Gastroesophageal sphincter (tissue), 4 donors: Measurements from ENCODE around the gene BABAM2. TPM values are rescaled to one million over a fixed set of nuclear protein-coding genes. Genes with fewer than 3 reads are reported as not detected.
"Not testable (repeated sequence)": the region's sequence is repeated elsewhere in the genome, so short reads cannot be mapped to it uniquely, and the experiment has no call there.

Experiments
- ATAC-seq: fragments of 150-250 bp; one replicate; pipeline ENCODE4 v1.9.1; 2016; ENCODE audit warnings: mild to moderate bottlenecking, moderate library complexity
- H3K27ac ChIP-seq, 4 donors: fragments of 200-600 bp; sonication (generic) in 3 of 4; 1 replicate in 3 of 4; 2 replicates in 1 of 4; pipeline ENCODE4 v1.5.1; 2016 to 2019
- H3K27me3 ChIP-seq: fragments of 200-600 bp; sonication (generic); one replicate; pipeline ENCODE4 v1.5.1; 2019
- H3K36me3 ChIP-seq, 2 donors: fragments of 200-600 bp; sonication (generic); one replicate each; pipeline ENCODE4 v1.5.1; 2019; ENCODE audit warnings: control low read depth in 1 of 2
- H3K4me1 ChIP-seq, 3 donors: fragments of 200-600 bp; sonication (generic); 1 replicate in 2 of 3; 2 replicates in 1 of 3; pipeline ENCODE4 v1.5.1; 2016 to 2019; ENCODE audit warnings: control low read depth in 2 of 3
- H3K4me3 ChIP-seq, 2 donors: fragments of 200-600 bp; sonication (generic); one replicate each; pipeline ENCODE4 v1.5.1; 2019; ENCODE audit warnings: mild to moderate bottlenecking in 1 of 2, moderate library complexity in 1 of 2
- H3K9me3 ChIP-seq, 3 donors: fragments of 200-600 bp; sonication (generic); one replicate each; pipeline ENCODE4 v1.5.1; 2017 to 2019; ENCODE audit warnings: control low read depth in 2 of 3
- CTCF ChIP-seq, 4 experiments: fragments of 200-600 bp in 2 of 4; fragments of 450-650 bp in 2 of 4; sonication (generic) in 1 of 4; IDR thresholded peaks; one replicate each; pipeline ENCODE4 v1.5.1; 2017 to 2019; ENCODE audit warnings: antibody characterized with exemption in 4 of 4, mild to moderate bottlenecking in 2 of 4, moderate library complexity in 2 of 4
- EP300 ChIP-seq: sonication (generic); formaldehyde crosslinking; IDR thresholded peaks from one replicate; pipeline ENCODE4 v1.6.1; 2017; ENCODE audit warnings: antibody characterized with exemption, mild to moderate bottlenecking
- POLR2A ChIP-seq, 2 donors: fragments of 450-650 bp; IDR thresholded peaks; one replicate each; pipeline ENCODE4 v1.6.1; 2017; ENCODE audit warnings: antibody characterized with exemption in 2 of 2, mild to moderate bottlenecking in 2 of 2, moderate library complexity in 1 of 2
- POLR2AphosphoS5 ChIP-seq: sonication (generic); formaldehyde crosslinking; IDR thresholded peaks from one replicate; pipeline ENCODE4 v1.6.1; 2017; ENCODE audit warnings: antibody characterized with exemption
- WGBS, 2 donors: methylation state at CpG; one replicate each; pipeline ENCODE4 v1.1.5; 2018; ENCODE audit warnings: low coverage in 1 of 2; 5-methylcytosine and 5-hydroxymethylcytosine counted together
- total RNA-seq, 4 donors: library from RNA; depleted of rRNA; stranded (reverse); fragments of >200 nt; gene quantifications; one replicate each; pipeline ENCODE4 v1.1.0, GENCODE V29; 2016

BABAM2 gene
- total RNA-seq, 4 donors from 2014 or later, result 28.5 to 43.6 (median 37.4) TPM

DNA sequence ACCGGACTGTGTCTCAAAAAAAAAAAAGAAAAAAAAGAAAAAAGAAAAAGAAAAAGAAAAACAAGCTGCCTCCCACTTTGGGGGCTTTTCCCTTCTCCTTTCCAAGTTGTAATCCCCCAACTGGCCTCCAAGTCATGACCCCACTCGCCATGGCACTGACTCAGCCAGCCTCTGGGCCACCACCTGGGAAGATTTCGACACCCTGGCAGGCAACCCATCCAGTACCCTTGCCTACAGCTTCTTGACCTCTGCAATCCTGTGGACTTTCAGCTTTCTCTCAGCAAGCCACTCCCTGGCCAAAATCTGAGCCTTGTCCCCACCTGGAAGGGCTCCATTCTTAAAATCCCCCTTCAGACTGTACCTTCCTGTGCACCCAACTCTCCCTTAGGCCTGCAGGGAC, 479.8 kb downstream of the BABAM2 start:
- no peaks in the 10 kb centered on the region for H3K27me3 ChIP-seq
- H3K4me1 ChIP-seq, result no peaks in the 10 kb centered on the region
- no peaks in the 10 kb centered on the region for H3K36me3 ChIP-seq
- no peak overlapping the region for H3K27ac ChIP-seq
- no peak for TF ChIP-seq POLR2AphosphoS5
- TF ChIP-seq CTCF (IDR thresholded peaks at IDR 0.05), result no peak
- TF ChIP-seq EP300, result no peak
- TF ChIP-seq POLR2A (IDR thresholded peaks at IDR 0.05), result no peak
- no peak overlapping the region for H3K4me3 ChIP-seq
- ATAC-seq, result no peak
- H3K9me3 ChIP-seq, result no peaks in the 10 kb centered on the region
- WGBS, 2 donors, result 91 to 100% methylated on average over 2 to 3 of the region's 3 CpGs

GRCh38 chr2:28371728-28372127, 481.2 kb downstream of the BABAM2 start:
- not testable (repeated sequence) for H3K27me3 ChIP-seq, H3K27ac ChIP-seq, H3K9me3 ChIP-seq, H3K4me3 ChIP-seq, H3K4me1 ChIP-seq, ATAC-seq, H3K36me3 ChIP-seq
- 72 to 100% methylated on average over 1 to 3 of the region's 4 CpGs for whole genome bisulfite sequencing, 2 donors

DNA sequence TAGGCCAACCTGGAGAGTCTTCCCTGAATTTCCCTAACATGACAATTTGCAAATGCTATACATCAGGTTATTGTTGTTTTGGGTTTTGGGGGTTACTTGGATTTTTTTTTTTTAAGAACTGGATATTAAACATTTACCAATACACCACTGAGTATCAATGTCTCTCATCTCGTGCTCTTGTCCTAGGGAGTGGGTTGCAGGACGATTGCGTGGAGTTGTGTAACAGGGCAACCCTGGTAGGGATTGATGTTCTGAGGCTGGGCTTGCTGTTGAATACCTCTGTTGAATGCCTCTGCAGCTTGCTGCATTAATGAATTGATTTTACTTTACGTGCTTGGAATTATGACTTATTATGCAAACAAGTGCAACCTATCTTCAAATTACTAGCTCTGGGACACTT, 483.3 kb downstream of the BABAM2 start:
- H3K4me1 ChIP-seq, result no peaks in the 10 kb centered on the region
- no peaks in the 10 kb centered on the region for H3K36me3 ChIP-seq
- no peak for ATAC-seq
- H3K27me3 ChIP-seq, result no peaks in the 10 kb centered on the region
- no peaks in the 10 kb centered on the region for H3K9me3 ChIP-seq
- H3K27ac ChIP-seq, result no peak overlapping the region
- H3K4me3 ChIP-seq, result no peak overlapping the region
- 79% methylated on average over 4 of the region's 4 CpGs; no CpG with 5 or more reads in 1 of the 2 donors for WGBS, 2 donors
- TF ChIP-seq POLR2A (IDR thresholded peaks at IDR 0.05), result no peak
- no peak for TF ChIP-seq EP300
- TF ChIP-seq POLR2AphosphoS5, result no peak
- no peak for TF ChIP-seq CTCF (IDR thresholded peaks at IDR 0.05)

DNA sequence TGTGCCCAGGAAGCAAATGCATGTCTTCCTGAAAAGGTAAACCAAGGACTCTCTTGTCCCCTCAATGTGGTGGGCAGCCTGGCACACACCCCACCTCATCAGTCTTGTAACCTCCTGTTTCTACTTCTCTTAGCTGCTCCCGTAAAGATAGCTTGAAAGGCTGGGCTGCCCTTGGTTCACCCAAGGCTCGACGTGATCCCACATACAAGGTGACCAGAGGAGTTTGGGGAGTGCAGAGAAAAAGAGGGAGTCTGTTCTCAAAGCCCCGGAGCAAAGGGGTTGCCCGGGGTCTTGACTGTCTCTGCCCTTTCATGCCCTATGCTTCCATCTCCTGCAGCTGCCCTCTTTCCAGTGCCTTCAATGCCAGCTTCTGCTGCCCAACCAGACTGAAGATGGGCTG, 483.8 kb downstream of the BABAM2 start:
- no peak for ATAC-seq
- H3K27me3 ChIP-seq, result no peaks in the 10 kb centered on the region
- no peak for TF ChIP-seq EP300
- TF ChIP-seq CTCF (IDR thresholded peaks at IDR 0.05), result no peak
- no peak for TF ChIP-seq POLR2A (IDR thresholded peaks at IDR 0.05)
- no peak for TF ChIP-seq POLR2AphosphoS5
- WGBS, 2 donors, result 78% methylated on average over 4 of the region's 5 CpGs; no CpG with 5 or more reads in 1 of the 2 donors
- no peak overlapping the region for H3K27ac ChIP-seq
- H3K36me3 ChIP-seq, result no peaks in the 10 kb centered on the region
- H3K4me1 ChIP-seq, result no peaks in the 10 kb centered on the region
- H3K4me3 ChIP-seq, result no peak overlapping the region
- H3K9me3 ChIP-seq, result no peaks in the 10 kb centered on the region

DNA sequence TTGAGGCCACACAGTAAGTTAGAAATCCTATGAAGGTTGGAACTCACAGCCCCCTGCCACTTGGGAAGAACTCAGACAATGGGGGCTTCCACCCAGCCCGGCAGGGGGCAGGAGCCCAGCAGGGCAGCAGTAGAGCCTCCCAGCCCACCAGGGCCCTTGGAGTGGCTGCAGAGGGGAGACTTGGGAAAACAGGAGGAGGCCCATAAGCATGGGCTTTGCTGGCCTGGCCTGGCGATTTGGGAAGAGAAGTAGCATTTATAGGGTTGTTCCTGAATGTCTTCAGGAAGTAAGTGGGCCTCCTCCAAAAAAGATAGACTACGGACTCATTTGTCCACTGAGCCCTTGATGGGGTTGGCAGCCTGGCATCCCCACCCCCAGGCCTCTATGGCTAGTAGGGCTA, 484.7 kb downstream of the BABAM2 start:
- ATAC-seq, result no peak
- H3K27ac ChIP-seq, result no peak overlapping the region
- TF ChIP-seq EP300, result no peak
- no peak for TF ChIP-seq POLR2AphosphoS5
- no peak for TF ChIP-seq CTCF (IDR thresholded peaks at IDR 0.05)
- no peak for TF ChIP-seq POLR2A (IDR thresholded peaks at IDR 0.05)
- no peak overlapping the region for H3K4me3 ChIP-seq
- H3K27me3 ChIP-seq, result no peaks in the 10 kb centered on the region
- H3K36me3 ChIP-seq, result no peaks in the 10 kb centered on the region
- no peaks in the 10 kb centered on the region for H3K4me1 ChIP-seq
- WGBS, 2 donors, result no CpG with 5 or more reads among the region's 3 CpGs
- no peaks in the 10 kb centered on the region for H3K9me3 ChIP-seq
